Measurements from ENCODE around the gene ST3GAL6. TPM values are rescaled to one million over a fixed set of nuclear protein-coding genes. Genes with fewer than 3 reads are reported as not detected.

The ST3GAL6 gene
- total and polyA plus RNA-seq, 9 of the 15 experiments (the other 6 are each of a cell fraction or from before 2014, with no cell fraction given): 0.14 TPM; not detected in 8

GRCh38 chr3:98839846-98840245 is 76.7 kb downstream of the ST3GAL6 start:
- H3K79me2 ChIP-seq (ENCODE audit: control insufficient read depth, insufficient read depth, low read length): no peaks in the 10 kb centered on the region
- no peak overlapping the region for H2AFZ ChIP-seq (ENCODE audit: low read depth, low read length)
- WGBS (ENCODE audit: insufficient coverage, low coverage, missing lambda C conversion rate): 76% methylated on average over 3 of the region's 3 CpGs
- no peak for DNase-seq (ENCODE audit: extremely low read depth in 1 of 4, low spot score in 3 of 4)
- POLR2A ChIA-PET: no interaction called here
- no TSS peak for BruUV-seq (replicated peaks)
- CTCF ChIA-PET (ENCODE audit: low intra/inter-chr PET ratio): no interaction called here
- H3K4me1 ChIP-seq (replicated peaks in 1 of 2; ENCODE audit: control insufficient read depth in 2 of 2, insufficient read depth in 2 of 2, low read length in 2 of 2): no peaks in the 10 kb centered on the region
- H3K27ac ChIP-seq (ENCODE audit: extremely low read depth, low read depth, low read length): no peak overlapping the region
- TF ChIP-seq MCM7 (IDR thresholded peaks at IDR 0.05): no peak
- no peak for TF ChIP-seq DNMT1 (IDR thresholded peaks at IDR 0.05)
- no peak for TF ChIP-seq SAFB2 (IDR thresholded peaks at IDR 0.05; ENCODE audit: borderline replicate concordance, low read depth, low read length, severe bottlenecking)
- TF ChIP-seq ZNF280A (IDR thresholded peaks at IDR 0.05; ENCODE audit: low read depth, partially characterized antibody): no peak
- TF ChIP-seq HDAC6 (IDR thresholded peaks at IDR 0.05; ENCODE audit: low read depth, low read length): no peak
- TF ChIP-seq ZNF124 (CRISPR knock-in tag; IDR thresholded peaks at IDR 0.05): no peak
- TF ChIP-seq GTF2E2 (tag; IDR thresholded peaks at IDR 0.05): no peak
- TF ChIP-seq POLR3A (IDR thresholded peaks at IDR 0.05; ENCODE audit: borderline replicate concordance, extremely low read depth, insufficient read depth, insufficient read length): no peak
- no peak for TF ChIP-seq TFE3 (CRISPR knock-in tag; IDR thresholded peaks at IDR 0.05)
- no peak for TF ChIP-seq ZBED1 (IDR thresholded peaks at IDR 0.05)
- no peak for TF ChIP-seq MXD1 (CRISPR knock-in tag; IDR thresholded peaks at IDR 0.05; ENCODE audit: borderline replicate concordance, poor library complexity, severe bottlenecking)
- TF ChIP-seq E2F8 (IDR thresholded peaks at IDR 0.05; ENCODE audit: low read depth, partially characterized antibody): no peak
- no peak for TF ChIP-seq RHOXF2B (CRISPR knock-in tag; conservative IDR thresholded peaks at IDR 0.05)
- TF ChIP-seq BCOR (IDR thresholded peaks at IDR 0.05): no peak
- H3K4me2 ChIP-seq (ENCODE audit: insufficient read depth, low read length): no peak overlapping the region
- H3K9ac ChIP-seq (ENCODE audit: insufficient read depth in 1 of 2, low read depth in 2 of 2, low read length in 2 of 2): no peak overlapping the region
- FAIRE-seq: no peak
- no peaks in the 10 kb centered on the region for H3K9me1 ChIP-seq (ENCODE audit: control insufficient read depth, insufficient read depth, low read length)
- no peaks in the 10 kb centered on the region for H4K20me1 ChIP-seq (replicated peaks; ENCODE audit: control insufficient read depth, insufficient read depth, low read length)
- no peak overlapping the region for H3K4me3 ChIP-seq
- H3K27me3 ChIP-seq (ENCODE audit: control insufficient read depth in 2 of 2, insufficient read depth in 2 of 2, low read length in 2 of 2): no peaks in the 10 kb centered on the region
- no peak for ATAC-seq
- H3K9me3 ChIP-seq (replicated peaks; ENCODE audit: control insufficient read depth, insufficient read depth, low read depth, low read length): no peaks in the 10 kb centered on the region
- H3K36me3 ChIP-seq (ENCODE audit: control insufficient read depth, insufficient read depth, low read length): no peaks in the 10 kb centered on the region; the same call in 2 of the 3 replicates
- in situ Hi-C loops (cut with MboI): no loop called here
- intact Hi-C loops (cut with micrococcal nuclease): no loop called here

Measured in K562 (cell line).